EH (cell line): ENCODE data around the gene GHSR.

Experiments used
- DNase-seq: peaks from one replicate; pipeline ENCODE4 v3.0.0-alpha.2; 2015; ENCODE audit warnings: low read depth

GHSR gene

GRCh38 chr3:172438186-172438585 is 10.1 kb downstream of the GHSR start:
- DNase-seq = no peak

- no peak for DNase-seq
Measured at GRCh38 chr3:172437713-172438112, 10.5 kb downstream of the GHSR start.

- DNase-seq = no peak
Measured at GRCh38 chr3:172415323-172415722, 32.9 kb downstream of the GHSR start.

- no peak for DNase-seq
Measured at GRCh38 chr3:172411478-172411947, 36.7 kb downstream of the GHSR start.

- DNase-seq = peak; percentile 9
Measured at GRCh38 chr3:172410702-172411477, 37.4 kb downstream of the GHSR start.

- DNase-seq = no peak
Measured at GRCh38 chr3:172407872-172408271, 40.4 kb downstream of the GHSR start.

GRCh38 chr3:172405914-172406313 is 42.3 kb downstream of the GHSR start:
- DNase-seq = no peak

- no peak for DNase-seq
Measured at GRCh38 chr3:172404237-172404962, 43.9 kb downstream of the GHSR start.

- DNase-seq = no peak
Measured at GRCh38 chr3:172402892-172403643, 45.2 kb downstream of the GHSR start.

- no peak for DNase-seq
Measured at GRCh38 chr3:172402090-172402489, 46.2 kb downstream of the GHSR start.

GRCh38 chr3:172398484-172398883 is 49.8 kb downstream of the GHSR start:
- no peak for DNase-seq

- DNase-seq = no peak
Measured at GRCh38 chr3:172397716-172398405, 50.4 kb downstream of the GHSR start.

GRCh38 chr3:172396400-172396799 is 51.9 kb downstream of the GHSR start:
- no peak for DNase-seq

- no peak for DNase-seq
Measured at GRCh38 chr3:172394692-172395091, 53.6 kb downstream of the GHSR start.
